CD4-positive, alpha-beta T cell treated with Interleukin-2 at 100 ng/mL for 4 hours (primary cell): Measurements from ENCODE around the gene SPATA21.
"Not testable (repeated sequence)": the region's sequence is repeated elsewhere in the genome, so short reads cannot be mapped to it uniquely, and the experiment has no call there.

ENCODE experiments used
- DNase-seq: peaks from one replicate; pipeline ENCODE4 v3.0.0-alpha.2; 2020; ENCODE audit warnings: low spot score

The SPATA21 gene, protein sequence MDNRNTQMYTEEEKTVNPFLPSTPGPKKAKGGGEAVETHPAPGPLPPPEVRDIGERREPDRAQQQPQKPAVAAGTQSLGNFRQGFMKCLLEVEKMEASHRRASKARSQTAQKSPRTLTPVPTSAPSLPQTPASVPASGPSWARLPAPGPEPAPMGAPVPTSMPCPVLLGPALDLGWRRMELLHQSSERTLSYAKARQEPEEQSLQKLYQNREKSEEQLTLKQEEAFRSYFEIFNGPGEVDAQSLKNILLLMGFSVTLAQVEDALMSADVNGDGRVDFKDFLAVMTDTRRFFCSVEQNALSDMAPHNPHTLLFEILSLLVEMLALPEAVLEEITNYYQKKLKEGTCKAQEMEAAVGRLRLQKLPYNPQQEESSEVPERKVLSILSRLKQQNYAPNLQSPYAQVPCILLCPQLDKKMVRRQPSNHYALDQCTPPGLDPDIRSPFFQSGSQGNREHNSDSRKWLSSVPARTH

DNA sequence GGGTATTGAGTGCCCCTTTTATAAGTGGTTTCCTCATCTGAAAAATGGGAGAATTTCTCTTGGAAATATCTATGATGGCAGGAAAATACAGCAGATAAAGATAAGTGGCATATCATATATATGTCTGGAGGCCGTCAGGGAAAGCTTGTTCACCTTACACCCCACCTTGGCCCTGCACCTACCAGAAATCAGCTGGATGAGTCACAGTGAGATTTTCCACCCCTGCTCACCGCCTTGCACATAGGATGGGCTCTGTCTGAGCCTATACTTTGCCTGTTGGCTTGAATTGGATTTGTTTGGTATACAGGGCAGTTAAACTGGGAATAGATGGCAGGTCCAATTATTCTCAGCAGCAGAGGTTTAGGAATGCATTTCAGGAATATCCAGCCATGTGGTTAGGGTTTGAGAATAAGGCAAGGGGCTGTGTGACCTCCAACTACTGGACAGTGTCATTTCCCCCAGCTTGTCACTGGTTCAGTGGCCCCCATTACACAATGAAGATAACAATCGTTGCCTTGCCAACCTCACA is at the start of gene SPATA21:
SPATA21 (minus strand) TSS at position 479 of the 529 bp plus-strand sequence. CDS start 6,053 bp downstream, outside the sequence.
- no peak for DNase-seq

DNA sequence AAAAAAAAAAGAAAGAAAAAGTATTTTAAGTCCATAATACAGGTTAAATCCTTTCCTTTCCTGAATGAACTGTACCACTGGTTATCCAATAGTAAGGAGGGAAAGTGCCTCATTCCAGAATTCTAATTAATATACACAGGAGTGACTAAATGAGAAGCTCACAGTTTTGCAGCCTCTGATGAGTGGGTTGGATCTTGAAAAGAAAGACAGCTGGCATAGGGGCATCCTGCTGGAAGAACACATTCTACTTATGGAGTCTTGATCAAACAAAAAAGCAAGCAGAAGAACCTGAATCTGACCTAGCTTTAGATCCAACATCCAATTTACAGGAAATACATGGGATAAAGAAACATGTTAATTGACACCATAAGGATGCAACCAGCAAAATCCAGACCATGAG is 49.8 kb upstream of the SPATA21 start:
- not testable (repeated sequence) for DNase-seq

DNA sequence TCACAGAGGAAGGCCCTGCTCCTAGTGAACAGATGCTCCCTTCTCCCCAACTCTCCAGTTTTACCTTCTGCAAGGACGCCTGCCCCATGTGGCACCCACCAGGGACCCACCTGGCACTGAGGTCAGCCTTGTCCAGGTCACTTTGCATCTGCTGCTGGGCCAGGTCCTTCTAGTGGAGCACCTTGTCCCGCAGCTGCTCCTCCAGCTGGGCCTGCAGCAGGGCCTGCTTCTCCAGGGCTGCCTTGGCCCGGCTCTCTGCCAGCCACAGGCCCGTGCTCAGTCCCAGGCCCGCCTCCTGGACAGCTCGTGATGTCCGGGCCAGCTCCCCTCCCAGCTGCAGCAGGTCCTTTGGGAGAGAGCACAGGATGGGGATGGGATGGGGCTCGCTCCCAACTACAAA is 49.1 kb upstream of the SPATA21 start:
- DNase-seq = not testable (repeated sequence)

DNA sequence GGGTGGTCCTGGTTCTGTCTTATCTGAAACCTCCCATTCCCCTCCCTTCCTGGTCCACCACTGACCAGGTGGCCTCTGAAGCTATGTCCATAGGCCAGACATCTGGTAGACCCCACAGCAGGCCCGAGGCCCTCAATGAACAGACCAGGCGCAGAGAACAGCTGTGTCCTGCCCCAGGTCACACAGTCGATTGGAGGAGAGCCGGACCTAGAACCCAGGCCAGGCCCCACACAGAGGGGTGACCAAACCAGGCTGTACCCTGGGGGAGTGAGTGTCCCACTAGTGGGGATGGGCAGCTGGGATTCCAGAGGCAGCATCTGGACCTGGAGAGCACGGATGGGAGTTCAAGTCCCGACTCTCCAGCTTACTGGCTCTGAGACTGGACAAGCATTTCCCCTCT is 47.7 kb upstream of the SPATA21 start:
- no peak for DNase-seq

DNA sequence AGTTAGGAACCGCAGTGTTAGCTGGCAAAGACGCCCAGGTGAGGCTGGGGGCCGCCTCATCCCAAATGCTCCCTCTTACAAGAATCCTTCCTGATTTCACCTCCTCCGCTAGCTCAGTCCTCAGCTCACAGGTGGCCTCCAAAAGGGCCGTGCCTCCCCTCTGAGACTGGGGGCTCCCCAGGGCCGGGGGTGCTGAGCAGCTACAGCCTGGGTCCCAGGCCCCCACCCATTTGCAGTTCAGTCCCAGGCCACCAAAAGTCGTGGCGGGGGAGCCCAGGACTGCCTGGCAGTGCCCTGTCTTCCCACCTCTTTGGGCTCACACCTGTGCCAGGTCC is 47.2 kb upstream of the SPATA21 start:
- DNase-seq = no peak

DNA sequence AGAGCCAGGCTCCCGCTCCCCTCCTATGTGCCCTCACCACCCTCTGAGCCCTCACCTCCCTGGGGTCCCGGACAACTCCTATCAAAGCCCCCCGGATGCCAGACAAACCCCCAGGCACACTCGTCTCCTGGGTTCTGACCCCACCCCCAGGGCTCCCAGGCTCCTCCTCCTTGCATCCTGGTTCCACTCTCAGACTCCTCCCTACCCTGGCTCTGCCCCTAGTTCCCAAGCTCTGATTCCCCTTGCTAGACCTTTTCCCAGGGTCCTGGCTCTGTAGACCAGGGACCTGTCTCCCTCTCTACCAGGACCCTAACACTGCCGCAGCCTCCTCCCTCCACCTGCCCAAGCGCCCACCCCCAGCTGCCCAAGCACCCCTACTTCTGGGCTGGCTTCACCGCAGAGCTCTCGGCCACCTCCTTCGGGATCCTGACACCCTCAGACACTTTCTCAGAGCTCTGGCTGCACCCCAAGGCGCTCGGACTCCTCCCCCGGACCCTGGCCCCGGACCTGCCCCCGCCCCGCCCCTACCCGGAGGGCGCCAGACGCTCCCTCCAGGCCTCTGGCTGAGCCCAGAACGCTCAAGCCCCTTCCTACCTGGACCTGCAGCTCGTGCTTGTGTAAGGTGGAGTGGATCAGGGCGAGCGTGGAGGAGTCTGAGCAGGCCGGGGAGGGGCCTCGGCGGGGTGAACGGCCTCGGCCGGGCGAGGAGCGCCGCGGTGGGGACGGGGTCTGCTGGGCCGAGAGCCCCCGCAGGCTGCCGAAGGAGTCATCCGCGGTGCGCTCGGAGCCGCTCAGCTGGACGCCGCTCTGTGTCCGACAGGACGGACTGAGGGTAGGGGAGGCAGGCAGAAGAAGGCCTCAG is 46.6 kb upstream of the SPATA21 start:
- DNase-seq = not testable (repeated sequence)

DNA sequence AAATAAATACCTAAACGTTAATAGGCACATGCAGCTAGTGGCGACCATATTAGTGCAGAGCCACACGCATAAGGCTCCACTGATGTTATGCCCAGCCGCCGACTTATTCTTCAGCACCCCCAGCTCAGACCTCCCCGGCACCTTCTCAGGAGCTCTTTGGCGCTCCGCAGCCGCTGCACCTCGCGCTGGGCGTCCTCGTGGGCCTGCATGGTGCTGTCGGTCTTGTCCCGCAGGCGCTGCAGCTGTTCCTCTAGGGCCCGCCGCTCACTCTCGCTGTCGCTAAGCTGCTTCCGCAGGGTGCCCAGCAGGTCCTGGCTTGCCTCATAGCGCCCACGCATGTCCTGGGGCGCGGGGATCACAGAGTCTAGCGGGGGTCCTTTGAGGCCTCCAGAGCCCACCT is 45.9 kb upstream of the SPATA21 start:
- not testable (repeated sequence) for DNase-seq

DNA sequence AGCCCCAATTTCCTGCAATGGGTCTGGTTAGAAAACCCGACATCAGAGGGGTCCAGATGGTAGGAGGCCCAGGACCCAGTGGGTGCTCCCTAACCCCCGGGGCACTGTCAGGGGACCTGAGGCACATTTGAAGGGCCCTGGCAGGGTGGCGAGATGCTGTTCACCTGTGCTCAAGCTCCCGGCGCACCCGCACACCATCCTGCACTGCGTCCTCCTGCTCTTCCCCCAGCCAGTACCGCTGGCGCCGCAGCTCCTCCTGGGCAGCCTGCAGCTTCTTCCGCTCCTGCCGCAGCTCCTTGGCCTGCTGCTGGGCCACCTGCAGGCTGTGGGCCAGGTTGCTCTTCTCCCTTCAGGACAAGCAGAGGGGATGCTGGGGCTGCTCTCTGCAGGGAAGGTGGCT is 40.9 kb upstream of the SPATA21 start:
- DNase-seq = no peak

DNA sequence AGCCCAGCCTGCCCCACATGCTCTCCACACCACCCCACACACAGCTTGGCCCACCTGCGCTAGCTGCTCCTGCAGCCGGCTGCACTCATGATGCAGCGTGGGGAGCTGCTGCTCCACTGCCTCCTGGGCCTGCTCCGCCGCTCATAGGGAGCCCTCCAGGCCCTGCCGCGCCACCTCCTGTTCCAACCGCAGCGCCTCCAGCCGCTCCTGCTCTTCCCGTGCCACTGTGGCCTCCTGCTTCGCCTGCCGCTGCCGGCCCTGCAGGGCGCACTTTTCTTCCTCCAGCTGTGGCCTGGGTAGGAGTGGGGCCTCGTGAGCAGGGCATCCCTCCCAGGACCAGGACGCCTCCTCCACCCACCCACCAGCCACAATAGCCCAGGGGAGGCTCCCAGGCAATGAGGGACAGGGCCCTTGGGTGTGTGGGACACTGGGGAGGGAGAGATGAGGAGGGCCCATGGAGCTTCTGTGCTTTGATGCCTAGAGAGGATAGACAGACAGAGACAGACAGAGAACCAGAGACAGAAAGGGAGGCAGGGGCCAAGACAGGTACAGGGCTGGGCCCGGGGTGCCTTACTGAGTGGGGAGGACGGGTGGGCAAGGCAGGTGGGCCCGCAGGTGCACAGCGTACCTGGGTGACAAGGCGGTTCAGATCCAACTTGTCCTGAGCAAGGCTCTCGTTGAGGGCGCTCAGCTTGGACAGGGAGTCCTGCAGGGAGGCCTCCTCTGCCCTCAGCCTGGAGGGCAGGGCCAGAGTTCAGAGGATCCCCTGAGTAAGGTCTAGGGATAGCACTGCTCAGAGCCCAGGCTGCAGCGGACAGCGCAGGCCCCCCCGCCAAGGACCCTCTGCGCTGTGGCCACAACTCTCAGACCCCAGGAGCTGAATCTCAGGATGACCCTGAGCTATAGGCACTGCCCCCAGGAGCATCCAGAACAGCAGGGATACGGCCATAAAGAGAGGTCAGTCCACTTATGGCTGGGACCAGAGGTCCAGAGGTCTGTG is 38.8 kb upstream of the SPATA21 start:
- DNase-seq = not testable (repeated sequence)

DNA sequence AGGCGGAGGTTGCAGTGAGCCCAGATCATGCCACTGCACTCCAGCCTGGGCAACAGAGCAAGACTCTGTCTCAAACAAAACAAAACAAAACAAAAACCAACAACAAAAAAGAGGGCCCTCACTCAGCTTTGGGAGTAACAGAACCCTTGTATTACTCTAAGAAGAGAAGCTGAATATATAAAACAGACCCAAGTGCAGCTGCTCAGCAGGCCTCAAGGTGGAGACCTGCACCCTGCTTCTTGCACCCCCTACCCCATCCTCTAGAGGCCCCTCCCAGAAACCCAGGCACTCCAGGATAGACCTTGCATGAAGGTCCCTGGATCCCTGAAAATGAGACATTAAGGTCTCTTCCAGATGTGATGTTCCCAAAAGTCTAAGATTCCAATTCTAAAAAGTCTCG is 37.7 kb upstream of the SPATA21 start:
- not testable (repeated sequence) for DNase-seq

DNA sequence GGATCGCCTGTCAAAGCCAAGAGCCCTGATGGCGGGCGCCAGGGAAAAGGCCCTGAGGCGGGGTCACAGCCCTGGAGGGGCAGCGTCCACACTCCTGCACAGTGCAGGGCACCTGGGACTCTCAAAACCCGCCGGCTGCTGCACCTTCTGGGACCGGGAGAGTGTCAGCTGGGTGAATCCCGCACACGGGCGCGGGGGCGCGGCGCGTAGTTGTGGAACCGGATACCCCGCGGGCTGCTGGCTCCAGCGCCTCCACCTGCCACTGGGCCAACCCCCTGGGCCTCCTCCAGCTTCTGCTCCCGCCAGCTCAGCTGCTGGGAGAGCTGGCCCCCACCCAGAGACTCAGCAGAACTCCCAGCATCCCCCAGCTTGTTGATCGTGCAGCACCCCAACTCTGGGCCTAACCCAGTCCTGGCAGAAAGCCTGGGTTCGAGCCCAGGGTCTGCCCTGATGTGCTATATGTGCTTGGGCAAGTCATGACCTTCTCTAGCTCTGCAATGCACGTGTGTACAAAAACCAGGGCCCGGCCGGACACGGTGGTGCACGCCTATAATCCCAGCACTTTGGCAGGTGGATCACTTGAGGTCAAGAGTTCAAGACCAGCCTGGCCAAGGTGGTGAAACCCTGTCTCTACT is 37.1 kb upstream of the SPATA21 start:
- DNase-seq = no peak

DNA sequence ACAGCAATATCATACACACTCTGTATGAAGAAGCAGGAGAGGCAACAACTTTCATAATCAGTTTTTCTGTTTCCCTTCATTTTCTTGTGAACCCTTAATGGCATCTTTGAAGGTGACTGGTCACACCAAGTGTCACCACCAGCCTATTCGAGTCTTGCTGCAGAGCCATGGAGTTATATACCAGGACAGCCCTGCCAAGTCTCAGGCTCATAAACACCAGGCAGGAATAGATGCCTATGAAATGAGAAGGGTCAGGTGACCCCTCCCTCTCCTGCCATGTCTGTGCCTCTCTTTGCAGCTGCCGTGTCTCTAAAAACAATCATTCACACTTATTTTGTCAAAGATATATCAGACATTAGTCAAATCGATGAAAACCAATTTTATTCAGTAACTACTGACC is 31.3 kb upstream of the SPATA21 start:
- no peak for DNase-seq

DNA sequence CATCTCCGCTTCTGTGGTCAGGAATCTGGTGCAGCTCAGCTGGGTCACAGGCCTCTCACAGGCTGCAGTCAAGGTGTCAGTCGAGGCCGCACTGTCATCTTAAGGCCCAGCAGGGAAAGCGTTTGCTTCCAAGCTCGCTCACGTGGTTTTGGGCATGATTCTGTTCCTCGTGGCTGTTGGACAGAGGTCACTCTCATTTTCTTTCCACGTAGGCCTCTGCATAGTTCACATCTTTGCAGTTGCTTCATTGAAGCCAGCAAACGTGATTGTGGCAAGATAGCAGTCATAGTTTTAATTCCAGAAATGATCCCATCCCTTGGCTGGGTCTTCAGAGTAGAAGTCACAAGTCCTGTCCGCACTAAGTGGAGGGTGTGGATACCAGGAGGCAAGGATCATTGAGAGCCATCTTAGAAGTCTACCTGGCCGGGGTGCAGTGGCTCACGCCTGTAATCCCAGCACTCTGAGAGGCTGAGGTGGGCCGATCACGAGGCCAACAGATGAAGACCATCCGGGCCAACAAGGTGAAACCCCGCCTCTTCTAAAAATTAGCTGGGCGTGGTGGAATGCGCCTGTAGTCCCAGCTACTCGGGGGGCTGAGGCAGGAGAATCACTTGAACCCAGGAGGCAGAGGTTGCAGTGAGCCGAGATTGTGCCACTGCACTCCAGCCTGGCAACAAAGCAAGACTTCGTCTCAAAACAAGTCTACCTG is 27.8 kb upstream of the SPATA21 start:
- no peak for DNase-seq

DNA sequence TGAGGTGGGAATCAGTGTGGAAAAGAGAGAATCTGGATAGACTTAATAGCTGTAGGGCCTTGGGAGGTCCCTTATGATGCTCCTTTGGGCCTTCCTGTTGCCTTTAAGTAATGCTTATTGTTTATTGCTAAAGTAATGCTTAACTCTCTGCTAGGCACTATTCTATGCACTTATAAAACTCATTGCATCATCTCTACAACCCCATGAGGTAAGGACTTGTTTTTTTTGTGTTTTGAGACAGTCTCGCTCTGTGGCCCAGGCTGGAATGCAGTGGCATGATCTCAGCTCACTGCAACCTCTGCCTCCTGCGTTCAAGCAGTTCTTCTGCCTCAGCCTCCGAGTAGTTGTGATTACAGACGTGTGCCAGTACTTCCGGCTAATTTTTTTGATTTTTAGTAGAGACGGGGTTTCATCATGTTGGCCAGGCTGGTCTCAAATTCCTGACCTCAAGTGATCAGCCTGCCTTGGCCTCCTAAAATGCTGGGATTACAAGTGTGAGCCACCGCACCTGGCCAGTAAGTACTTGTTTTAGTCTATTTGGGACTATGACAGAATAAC is 25.6 kb upstream of the SPATA21 start:
- DNase-seq = no peak

DNA sequence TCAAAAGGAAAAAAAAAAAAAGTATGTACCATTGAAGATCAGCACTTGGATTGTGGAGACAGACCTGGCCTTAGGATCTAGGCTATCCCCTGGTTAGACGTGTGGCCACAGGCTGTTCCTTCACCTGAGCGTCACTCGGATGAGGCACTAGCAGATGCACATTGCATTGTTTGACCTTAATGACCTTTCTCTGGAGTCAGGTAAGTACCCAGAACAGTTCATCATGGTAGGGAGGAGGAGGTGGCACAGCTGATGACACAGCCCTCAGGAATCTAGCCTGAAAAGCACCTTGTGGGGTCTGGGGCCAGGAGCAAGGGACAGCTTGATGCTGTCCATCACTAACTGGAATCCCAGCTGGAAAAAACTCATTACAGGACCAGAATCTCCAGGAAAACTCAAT is 24.5 kb upstream of the SPATA21 start:
- DNase-seq = no peak

DNA sequence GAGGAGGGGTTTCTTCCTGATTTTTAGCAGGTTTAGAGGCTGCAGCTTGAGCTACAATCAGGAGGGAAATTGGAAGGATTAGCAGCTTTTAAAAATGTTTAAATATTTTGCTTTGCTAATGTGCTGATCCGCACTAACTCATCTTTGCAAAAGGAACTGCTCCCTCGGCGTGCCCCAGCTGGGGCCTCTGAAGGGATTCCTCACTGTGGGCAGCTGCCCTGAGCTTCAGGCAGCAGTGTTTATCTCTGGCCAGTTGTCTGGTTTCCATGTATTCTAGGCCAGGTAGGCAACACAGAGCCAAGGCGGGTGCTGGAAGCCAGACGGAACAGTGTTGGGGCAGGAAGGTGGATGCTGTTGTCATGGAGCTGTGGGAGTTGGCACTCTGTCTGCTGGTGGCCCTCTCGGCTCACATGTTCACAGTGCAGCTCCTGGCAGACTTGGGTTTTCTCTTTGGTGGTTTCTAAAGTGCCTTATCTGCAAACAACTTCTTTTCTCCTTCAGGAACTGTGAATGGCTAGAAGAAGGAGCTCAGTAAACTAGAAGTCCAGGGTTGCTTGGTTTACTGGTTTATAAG is 22.2 kb upstream of the SPATA21 start:
- DNase-seq = no peak

DNA sequence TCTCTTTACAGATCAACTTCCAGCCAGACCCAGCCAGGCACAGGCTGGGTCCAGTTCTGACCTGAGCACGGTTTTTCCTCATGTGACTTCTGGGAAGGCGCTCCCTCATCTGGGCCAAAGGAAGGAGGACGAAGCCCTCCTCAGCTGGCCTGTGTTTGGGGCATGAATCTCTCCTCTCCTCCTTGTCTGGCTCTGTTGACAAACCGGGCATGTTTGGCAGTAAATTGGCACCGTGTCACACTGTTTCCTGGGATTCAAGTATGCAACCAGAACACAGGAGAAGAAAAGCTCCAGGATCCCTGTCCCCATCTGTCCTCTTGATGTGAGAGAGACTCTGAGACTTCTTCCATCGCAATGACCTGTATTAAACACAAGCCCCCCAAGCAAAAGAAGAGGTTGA is 21.6 kb upstream of the SPATA21 start:
- no peak for DNase-seq

DNA sequence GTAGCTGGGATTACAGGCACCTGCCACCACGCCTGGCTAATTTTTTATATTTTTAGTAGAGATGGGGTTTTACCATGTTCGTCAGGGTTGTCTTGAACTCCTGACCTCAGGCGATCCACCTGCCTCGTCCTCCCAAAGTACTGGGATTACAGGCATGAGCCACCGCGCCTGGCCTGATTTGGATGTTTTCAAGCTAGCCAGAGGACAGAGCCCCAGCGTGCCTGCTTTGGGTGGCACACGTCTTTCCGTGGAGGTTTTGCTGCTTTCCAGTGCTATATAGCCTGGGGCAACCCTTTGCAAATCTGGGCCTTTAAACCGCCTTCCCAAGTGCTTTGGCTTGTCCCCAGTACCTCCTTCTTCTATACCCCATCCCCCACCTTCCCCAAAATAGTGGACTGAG is 18.9 kb upstream of the SPATA21 start:
- DNase-seq = not testable (repeated sequence)

DNA sequence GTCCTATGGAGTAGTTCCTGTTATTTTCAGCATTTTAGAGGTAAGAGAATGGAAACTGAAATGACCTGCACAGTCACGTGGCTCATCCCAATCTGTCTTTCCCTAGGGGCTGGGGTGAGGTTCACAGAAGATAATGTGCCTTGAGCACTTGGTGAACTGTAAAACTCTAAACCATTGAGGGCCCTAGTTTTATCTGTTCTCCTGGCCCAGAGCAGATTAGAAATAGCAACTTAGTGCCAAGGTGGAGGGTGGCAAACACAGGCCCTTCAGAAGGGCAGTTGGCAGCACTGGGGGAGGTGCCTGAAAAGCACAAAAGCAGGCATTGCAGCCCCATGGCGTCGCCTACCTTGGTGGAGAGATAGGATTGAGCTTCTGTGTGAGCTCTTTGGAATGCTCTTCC is 17.7 kb upstream of the SPATA21 start:
- DNase-seq = not testable (repeated sequence)
